AG04450 (cell line): ENCODE measurements around the gene CNNM2. TPM values are rescaled to one million over a fixed set of nuclear protein-coding genes. Genes with fewer than 3 reads are reported as not detected.

ENCODE experiments used
- CTCF ChIA-PET: fragments of 300-600, 350-600 bp; formaldehyde crosslinking; extraction: SDS; loops from one replicate; lab custom pipeline; 2022; ENCODE audit warnings: antibody characterized with exemption, inconsistent platforms; lab: Charles Lee
- POLR2A ChIA-PET: fragments of 350-600 bp; formaldehyde crosslinking; extraction: SDS; loops from one replicate; lab custom pipeline; 2021; ENCODE audit warnings: antibody characterized with exemption, inconsistent platforms; lab: Yijun Ruan, JAX
- DNase-seq: peaks from one replicate; pipeline ENCODE4 v3.0.0-alpha.2; 2011; ENCODE audit warnings: low read depth, low spot score
- H3K27ac ChIP-seq: one replicate; pipeline ENCODE4 v1.5.1; 2012; ENCODE audit warnings: low read depth, low read length, control low read depth
- H3K27me3 ChIP-seq: one replicate; pipeline ENCODE4 v1.6.0; 2012; ENCODE audit warnings: low read length; ENCODE audit not compliant: control insufficient read depth, insufficient read depth
- H3K4me3 ChIP-seq: 2 replicates; pipeline ENCODE4 v1.5.1; 2011; ENCODE audit warnings: mild to moderate bottlenecking, low read depth, low read length, control low read depth
- H3K9me3 ChIP-seq: 2 replicates; pipeline ENCODE4 v1.5.1; 2012; ENCODE audit warnings: low read length; ENCODE audit not compliant: control insufficient read depth, insufficient read depth
- polyA plus RNA-seq: library from polyadenylated mRNA; depleted of rRNA; stranded (reverse); fragments of >200 nt; gene quantifications from 2 replicates; pipeline ENCODE4 v1.2.3, GENCODE V29; 2011
- TF ChIP-seq, protein P1 (sequence below): IDR thresholded peaks from 2 replicates; pipeline ENCODE4 v1.5.1; 2011; ENCODE audit warnings: low read depth, low read length, control low read depth, inconsistent platforms

CNNM2 gene
- polyA plus RNA-seq, 1 experiment, result 5.2 TPM

DNA sequence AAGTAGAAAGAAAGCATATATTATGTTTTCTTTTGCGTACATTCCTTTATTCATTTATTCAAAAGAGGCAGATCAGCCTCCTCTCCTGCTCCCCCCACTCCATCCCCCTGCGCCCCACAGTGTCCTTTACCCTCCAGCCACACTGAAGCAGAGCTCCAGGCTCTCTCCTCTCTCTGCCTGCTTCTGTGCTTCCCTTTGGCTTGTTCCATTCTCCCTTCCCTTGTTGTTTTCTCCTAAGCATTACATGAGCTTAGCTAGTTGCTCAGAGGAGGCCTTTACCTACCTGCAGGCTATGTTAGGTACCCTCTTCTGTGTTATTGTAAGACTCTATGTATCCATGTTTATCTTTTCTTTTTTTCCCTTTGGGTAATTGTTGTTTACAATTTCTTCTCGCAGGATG, 27.4 kb downstream of the CNNM2 start:
- Histone ChIP-seq H3K9me3 (no peaks in the 10 kb centered on the region), H3K4me3 (no peak overlapping the region), H3K27me3 (no peaks in the 10 kb centered on the region), H3K27ac (no peak overlapping the region)
- TF ChIP-seq, protein P1, sequence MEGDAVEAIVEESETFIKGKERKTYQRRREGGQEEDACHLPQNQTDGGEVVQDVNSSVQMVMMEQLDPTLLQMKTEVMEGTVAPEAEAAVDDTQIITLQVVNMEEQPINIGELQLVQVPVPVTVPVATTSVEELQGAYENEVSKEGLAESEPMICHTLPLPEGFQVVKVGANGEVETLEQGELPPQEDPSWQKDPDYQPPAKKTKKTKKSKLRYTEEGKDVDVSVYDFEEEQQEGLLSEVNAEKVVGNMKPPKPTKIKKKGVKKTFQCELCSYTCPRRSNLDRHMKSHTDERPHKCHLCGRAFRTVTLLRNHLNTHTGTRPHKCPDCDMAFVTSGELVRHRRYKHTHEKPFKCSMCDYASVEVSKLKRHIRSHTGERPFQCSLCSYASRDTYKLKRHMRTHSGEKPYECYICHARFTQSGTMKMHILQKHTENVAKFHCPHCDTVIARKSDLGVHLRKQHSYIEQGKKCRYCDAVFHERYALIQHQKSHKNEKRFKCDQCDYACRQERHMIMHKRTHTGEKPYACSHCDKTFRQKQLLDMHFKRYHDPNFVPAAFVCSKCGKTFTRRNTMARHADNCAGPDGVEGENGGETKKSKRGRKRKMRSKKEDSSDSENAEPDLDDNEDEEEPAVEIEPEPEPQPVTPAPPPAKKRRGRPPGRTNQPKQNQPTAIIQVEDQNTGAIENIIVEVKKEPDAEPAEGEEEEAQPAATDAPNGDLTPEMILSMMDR, result no peak
- ChIA-PET CTCF (no interaction called here), POLR2A (interaction anchor here (0.6 kb wide), 1 partner anchor 1072 kb away, joined by 3 read pairs; no protein-coding TSS in a partner anchor)
- DNase-seq, result no peak

DNA sequence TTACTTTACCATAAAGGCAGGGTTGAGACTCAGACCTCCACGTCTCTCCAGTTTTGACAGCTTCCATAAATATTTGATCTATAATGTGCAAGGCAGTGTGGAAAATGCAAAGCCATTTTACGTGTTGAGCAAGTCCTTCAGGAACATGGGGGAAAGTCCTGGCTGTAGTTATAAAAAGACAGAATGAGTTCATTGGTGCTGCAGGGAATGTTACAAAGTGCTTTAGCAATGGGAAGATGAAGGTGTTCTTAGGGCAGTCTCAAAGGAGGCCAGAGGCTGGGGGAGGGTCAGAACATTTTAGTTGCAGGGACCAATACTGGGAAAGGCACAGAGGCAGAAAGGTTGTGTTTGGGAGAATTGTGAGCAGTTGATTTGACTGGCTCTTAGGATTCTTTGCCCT, 27.9 kb downstream of the CNNM2 start:
- DNase-seq, result no peak
- Histone ChIP-seq H3K27ac (no peak overlapping the region), H3K9me3 (no peaks in the 10 kb centered on the region), H3K4me3 (no peak overlapping the region), H3K27me3 (no peaks in the 10 kb centered on the region)
- TF ChIP-seq, protein P1, result no peak
- ChIA-PET POLR2A (interaction anchor here (0.6 kb wide), 1 partner anchor 1073 kb away, joined by 3 read pairs; no protein-coding TSS in a partner anchor), CTCF (no interaction called here)

DNA sequence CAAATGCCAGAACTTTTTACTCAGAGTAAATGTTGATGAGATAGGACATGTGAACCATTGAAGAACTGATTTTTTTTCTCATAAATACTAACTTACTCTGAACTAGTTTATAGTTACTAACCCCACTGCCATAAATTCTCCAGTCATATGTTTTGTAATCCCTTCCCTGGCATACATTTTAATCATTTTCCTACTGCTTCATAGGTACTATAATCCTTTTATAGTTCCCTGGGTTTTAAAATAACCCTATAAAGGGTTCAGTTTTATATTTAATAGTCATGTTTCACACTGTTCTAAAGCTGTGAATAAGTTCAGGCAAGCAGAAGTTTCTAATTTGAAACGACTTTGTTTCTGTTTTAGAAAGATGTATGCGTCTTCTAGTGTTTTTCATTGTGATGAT, 28.9 kb downstream of the CNNM2 start:
- Histone ChIP-seq H3K27ac (no peak overlapping the region), H3K27me3 (no peaks in the 10 kb centered on the region), H3K4me3 (no peak overlapping the region), H3K9me3 (no peaks in the 10 kb centered on the region)
- POLR2A ChIA-PET, result interaction anchor here (0.6 kb wide), 1 partner anchor 39 kb away, joined by 3 read pairs; no protein-coding TSS in a partner anchor
- CTCF ChIA-PET, result no interaction called here
- TF ChIP-seq, protein P1, result no peak
- no peak for DNase-seq

DNA sequence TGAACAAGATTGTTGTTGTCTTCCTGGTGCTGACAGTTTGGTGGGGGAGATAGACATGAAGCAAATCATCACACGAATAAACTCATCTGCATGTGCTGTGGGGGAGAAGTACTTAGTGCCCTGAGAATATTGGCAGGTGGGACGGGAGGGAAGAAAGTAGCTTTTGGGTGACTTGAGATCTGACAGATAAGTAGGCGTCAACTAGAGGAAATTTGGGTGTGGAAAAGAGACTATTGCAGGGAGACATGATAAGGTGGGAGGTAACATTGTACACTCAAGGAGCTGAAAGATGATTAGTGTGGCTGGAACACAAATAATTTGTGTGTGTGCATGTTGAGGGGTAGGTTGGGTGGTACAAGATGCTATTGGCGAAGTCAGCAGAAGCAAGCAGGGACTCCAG, 30.1 kb downstream of the CNNM2 start:
- DNase-seq, result no peak
- TF ChIP-seq, protein P1, result no peak
- POLR2A ChIA-PET, result no interaction called here
- no peaks in the 10 kb centered on the region for H3K27me3 ChIP-seq
- no peak overlapping the region for H3K27ac ChIP-seq
- H3K4me3 ChIP-seq, result no peak overlapping the region
- CTCF ChIA-PET, result no interaction called here
- H3K9me3 ChIP-seq, result no peaks in the 10 kb centered on the region

DNA sequence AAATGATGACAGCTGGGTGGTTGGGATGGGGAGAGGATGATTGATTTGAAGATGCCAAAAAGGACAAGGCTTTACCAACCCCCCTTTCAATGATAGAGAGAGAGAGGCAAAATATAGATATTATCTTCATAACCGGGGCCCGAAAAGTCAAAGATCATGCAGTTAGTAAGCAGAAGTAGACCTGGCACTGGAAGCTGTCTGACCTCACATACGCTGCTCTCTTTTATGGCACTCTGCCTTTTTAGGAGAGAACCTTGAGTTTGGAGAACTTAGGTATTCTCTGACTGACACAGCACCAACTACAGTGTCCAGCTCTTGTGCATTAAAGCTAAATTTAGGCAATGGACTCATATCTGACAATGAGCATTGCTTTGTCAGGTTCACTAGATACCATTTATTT, 30.7 kb downstream of the CNNM2 start:
- Histone ChIP-seq H3K27me3 (no peaks in the 10 kb centered on the region), H3K9me3 (no peaks in the 10 kb centered on the region), H3K4me3 (no peak overlapping the region), H3K27ac (no peak overlapping the region)
- DNase-seq, result no peak
- ChIA-PET POLR2A (no interaction called here), CTCF (no interaction called here)
- TF ChIP-seq, protein P1, result no peak
